GM23248 (cell line): ENCODE data around the gene ACYP1. TPM values are rescaled to one million over a fixed set of nuclear protein-coding genes. Genes with fewer than 3 reads are reported as not detected.

Source experiments
- DNase-seq: peaks from one replicate; pipeline ENCODE4 v3.0.0-alpha.2; 2015
- H2AFZ ChIP-seq: fragments of 200-600 bp; sonication (generic); 2 replicates; pipeline ENCODE4 v1.6.1; 2016; ENCODE audit warnings: antibody characterized with exemption
- H3F3A ChIP-seq: fragments of 200-600 bp; sonication (generic); 2 replicates; pipeline ENCODE4 v1.6.1; 2016; ENCODE audit warnings: mild to moderate bottlenecking, antibody characterized with exemption, mixed run types; ENCODE audit not compliant: insufficient read depth
- H3K27ac ChIP-seq: fragments of 200-600 bp; sonication (generic); 2 replicates; pipeline ENCODE4 v1.5.1; 2016; ENCODE audit warnings: mild to moderate bottlenecking
- H3K27me3 ChIP-seq: fragments of 200-600 bp; sonication (generic); replicated peaks from 2 replicates; pipeline ENCODE4 v1.6.1; 2016; ENCODE audit warnings: mild to moderate bottlenecking; ENCODE audit not compliant: insufficient read depth
- H3K36me3 ChIP-seq: fragments of 200-600 bp; sonication (generic); 2 replicates; pipeline ENCODE4 v1.6.1; 2016; ENCODE audit warnings: low read depth, mild to moderate bottlenecking
- H3K4me1 ChIP-seq: fragments of 200-600 bp; sonication (generic); 2 replicates; pipeline ENCODE4 v1.6.1; 2016; ENCODE audit warnings: mild to moderate bottlenecking; ENCODE audit not compliant: insufficient read depth
- H3K4me2 ChIP-seq: fragments of 200-600 bp; sonication (generic); one replicate; pipeline ENCODE4 v1.6.1; 2016; ENCODE audit warnings: mild to moderate bottlenecking; ENCODE audit not compliant: unreplicated experiment
- H3K4me3 ChIP-seq: fragments of 200-600 bp; sonication (generic); 2 replicates; pipeline ENCODE4 v1.5.1; 2016; ENCODE audit warnings: mild to moderate bottlenecking
- H3K79me2 ChIP-seq: fragments of 200-600 bp; sonication (generic); 2 replicates; pipeline ENCODE4 v1.6.1; 2016; ENCODE audit warnings: mild to moderate bottlenecking; ENCODE audit not compliant: insufficient read depth
- H3K9ac ChIP-seq: fragments of 200-600 bp; sonication (generic); 2 replicates; pipeline ENCODE4 v1.6.1; 2016; ENCODE audit warnings: mild to moderate bottlenecking
- H3K9me2 ChIP-seq: fragments of 200-600 bp; sonication (generic); 2 replicates; pipeline ENCODE4 v1.6.1; 2016; ENCODE audit warnings: mixed run types, mild to moderate bottlenecking, moderate library complexity; ENCODE audit not compliant: insufficient read depth
- H3K9me3 ChIP-seq: fragments of 200-600 bp; sonication (generic); one replicate; pipeline ENCODE4 v1.6.1; 2017; ENCODE audit warnings: low read depth
- H4K20me1 ChIP-seq: fragments of 200-600 bp; sonication (generic); 2 replicates; pipeline ENCODE4 v1.6.0; 2016; ENCODE audit not compliant: insufficient read depth
- EZH2 ChIP-seq: fragments of 200-600 bp; sonication (generic); IDR thresholded peaks from 2 replicates; pipeline ENCODE4 v1.6.1; 2018; ENCODE audit warnings: antibody characterized with exemption, mild to moderate bottlenecking; ENCODE audit not compliant: insufficient read depth, poor library complexity, severe bottlenecking
- EZH2phosphoT487 ChIP-seq: fragments of 200-600 bp; sonication (generic); IDR thresholded peaks from 2 replicates; pipeline ENCODE4 v1.6.1; 2018; ENCODE audit warnings: antibody characterized with exemption, moderate library complexity, mild to moderate bottlenecking, low read depth; ENCODE audit not compliant: insufficient read depth
- WGBS, 2 experiments: methylation state at CpG; one replicate each; pipeline ENCODE4 v1.1.6; 2015 to 2017; ENCODE audit warnings: low lambda C conversion rate in 2 of 2, low coverage in 1 of 2; ENCODE audit errors: missing lambda C conversion rate in 2 of 2; 5-methylcytosine and 5-hydroxymethylcytosine counted together
- in situ Hi-C: fragments of 300-500 bp; cut with MboI; formaldehyde crosslinking; loops from 2 replicates; pipeline ENCODE4 v1.15.0; 2020
- polyA plus RNA-seq: library from polyadenylated mRNA; unstranded; fragments of >200 nt; fragmentation: Nextera tagmentation; extraction: Ambion mirVana; gene quantifications from 2 replicates; pipeline ENCODE4 v1.2.1, GENCODE V29; 2016
- total RNA-seq: library from RNA; depleted of rRNA; stranded (reverse); fragments of >200 nt; shearing (Covaris generic); gene quantifications from 2 replicates; pipeline ENCODE4 v1.2.3, GENCODE V29; 2014

The ACYP1 gene
- total and polyA plus RNA-seq, 2 experiments from 2014 or later = 7.3 to 19.3 TPM

GRCh38 chr14:75011356-75011994 lies 52.3 kb downstream of the ACYP1 start:
- Histone ChIP-seq H4K20me1 (no peaks in the 10 kb centered on the region), H3K9ac (peak overlapping the region; percentile 29), H3K27me3 (no peaks in the 10 kb centered on the region), H3K36me3 (peaks cover 38% of the 10 kb centered on the region), H3K4me3 (0 out of 2 replicates have a peak overlapping the region, but pooled peaks have one; percentile 13), H3K79me2 (0 out of 2 replicates have a peak, but pooled peaks cover 11% of the 10 kb centered on the region), H3K4me1 (peaks cover 28% of the 10 kb centered on the region), H2AFZ (peak overlapping the region; percentile 15; the same call in 1 of the 2 replicates), H3K27ac (peak overlapping the region; percentile 63), H3F3A (peaks cover 42% of the 10 kb centered on the region), H3K9me3 (no peaks in the 10 kb centered on the region), H3K9me2 (no peaks in the 10 kb centered on the region), H3K4me2 (peak overlapping the region; percentile 81)
- in situ Hi-C loops = no loop called here
- DNase-seq = peak; percentile 87
- no peak for TF ChIP-seq EZH2
- no peak for TF ChIP-seq EZH2phosphoT487
- WGBS, 2 experiments = 22 to 28% methylated on average over 4 of the region's 4 CpGs

DNA sequence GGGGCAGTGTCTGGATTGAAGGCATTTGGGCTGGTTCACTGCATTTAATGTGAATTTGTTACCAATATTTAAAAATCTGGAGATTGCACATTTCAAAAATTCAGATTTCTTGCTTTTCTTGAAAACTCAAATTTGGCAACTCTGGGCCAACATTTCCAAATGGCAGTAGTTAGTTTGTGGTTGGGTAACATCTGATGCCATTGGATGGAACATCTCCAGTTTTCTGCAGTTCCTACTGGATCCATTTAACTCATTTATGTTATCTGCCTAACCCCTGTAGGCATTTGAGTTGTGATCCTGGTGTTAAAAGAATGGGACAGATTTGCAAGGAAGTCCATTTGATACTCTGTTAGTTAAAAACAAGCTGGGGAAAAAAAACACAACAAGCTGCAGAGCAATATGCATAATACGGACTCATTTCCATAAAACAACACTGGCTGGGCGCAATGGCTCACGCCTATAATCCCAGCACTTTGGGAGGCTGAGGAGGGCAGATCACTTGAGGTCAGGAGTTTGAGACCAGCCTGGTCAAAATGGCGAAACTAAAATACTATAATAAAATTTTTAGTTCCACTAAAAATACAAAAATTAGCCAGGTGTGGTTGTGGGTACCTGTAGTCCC lies 53.2 kb downstream of the ACYP1 start:
- 95 to 97% methylated on average over 4 of the region's 4 CpGs for WGBS, 2 experiments
- Histone ChIP-seq H3K27ac (peak overlapping the region; percentile 63), H4K20me1 (no peaks in the 10 kb centered on the region), H3K36me3 (peaks cover 36% of the 10 kb centered on the region), H3K79me2 (peaks cover 20% of the 10 kb centered on the region; the same call in 1 of the 2 replicates), H3K9me2 (no peaks in the 10 kb centered on the region), H3K4me3 (no peak overlapping the region), H3K9ac (peak overlapping the region; percentile 29; the same call in 1 of the 2 replicates), H3K9me3 (no peaks in the 10 kb centered on the region), H3K27me3 (no peaks in the 10 kb centered on the region), H2AFZ (no peak overlapping the region), H3K4me1 (peaks cover 28% of the 10 kb centered on the region), H3K4me2 (peak overlapping the region; percentile 81), H3F3A (peaks cover 42% of the 10 kb centered on the region)
- DNase-seq = peak; percentile 51
- TF ChIP-seq EZH2 (no peak), EZH2phosphoT487 (no peak)
- in situ Hi-C loops = no loop called here

DNA sequence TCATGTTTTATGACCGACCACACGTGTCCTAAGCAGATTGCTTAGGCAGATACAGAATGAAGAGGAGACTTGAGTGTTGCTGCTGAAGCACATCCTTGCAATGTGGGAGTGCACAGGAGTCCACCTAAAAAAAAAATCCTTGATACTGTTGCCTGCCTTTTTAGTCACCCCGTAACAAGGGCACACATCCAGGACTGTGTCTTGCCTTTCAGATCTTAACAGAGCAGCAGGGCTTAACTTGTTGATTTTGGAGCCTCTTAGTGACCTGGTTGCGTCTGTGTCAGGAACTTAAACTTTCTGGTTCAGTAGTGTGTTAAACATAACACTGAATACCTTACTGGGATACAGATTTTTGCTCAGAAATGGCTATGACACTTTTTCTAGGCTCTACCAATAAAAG lies 54.6 kb downstream of the ACYP1 start:
- in situ Hi-C loops = no loop called here
- peaks cover 36% of the 10 kb centered on the region for H3K36me3 ChIP-seq

GRCh38 chr14:75005357-75005756 lies 58.5 kb downstream of the ACYP1 start:
- H3K27me3 ChIP-seq = no peaks in the 10 kb centered on the region
- no peak for DNase-seq
- no peak overlapping the region for H3K4me2 ChIP-seq
- H3K4me3 ChIP-seq = no peak overlapping the region
- H3K9ac ChIP-seq = no peak overlapping the region
- WGBS, 2 experiments = 99% methylated on average over 3 of the region's 3 CpGs
- H3K27ac ChIP-seq = no peak overlapping the region
- no peaks in the 10 kb centered on the region for H3K9me3 ChIP-seq
- H3K9me2 ChIP-seq = no peaks in the 10 kb centered on the region
- H3K79me2 ChIP-seq = peaks cover 48% of the 10 kb centered on the region
- no peak overlapping the region for H2AFZ ChIP-seq
- H4K20me1 ChIP-seq = no peaks in the 10 kb centered on the region
- peaks cover 16% of the 10 kb centered on the region for H3F3A ChIP-seq
- H3K4me1 ChIP-seq = peaks cover 15% of the 10 kb centered on the region
- H3K36me3 ChIP-seq = peaks cover 36% of the 10 kb centered on the region
- TF ChIP-seq EZH2 = no peak
- TF ChIP-seq EZH2phosphoT487 = no peak
- in situ Hi-C loops = no loop called here

More for the DNA sequence above, 54.6 kb downstream of the ACYP1 start:
- peaks cover 35% of the 10 kb centered on the region for H3K4me1 ChIP-seq
- no peak overlapping the region for H3K9ac ChIP-seq
- no peaks in the 10 kb centered on the region for H3K27me3 ChIP-seq
- no peak overlapping the region for H3K27ac ChIP-seq
- H3K79me2 ChIP-seq = peaks cover 33% of the 10 kb centered on the region
- H2AFZ ChIP-seq = no peak overlapping the region
- no peak for DNase-seq
- no peaks in the 10 kb centered on the region for H4K20me1 ChIP-seq
- no peak overlapping the region for H3K4me3 ChIP-seq
- TF ChIP-seq EZH2phosphoT487 (no peak), EZH2 (no peak)
- H3K4me2 ChIP-seq = no peak overlapping the region
- H3F3A ChIP-seq = peaks cover 42% of the 10 kb centered on the region
- H3K9me2 ChIP-seq = no peaks in the 10 kb centered on the region
- no peaks in the 10 kb centered on the region for H3K9me3 ChIP-seq
- 89% methylated on average over 4 of the region's 4 CpGs for WGBS, 2 experiments
